ENCODE measurements around the gene ALOX12B.
"Not testable (repeated sequence)": the region's sequence is repeated elsewhere in the genome, so short reads cannot be mapped to it uniquely, and the experiment has no call there.

ALOX12B gene

GRCh38 chr17:8031950-8032349 is 55.6 kb downstream of the ALOX12B start:
- H3K27me3 Mint-ChIP-seq = peaks cover 51 to 67% of the 10 kb centered on the region in 2 donors
- no peaks in the 10 kb centered on the region for H3K36me3 Mint-ChIP-seq (ENCODE audit: insufficient read depth)
- H3K9me3 Mint-ChIP-seq = no peaks in the 10 kb centered on the region
- DNase-seq (no peak), ATAC-seq (replicated peaks) (no peak)
- no peaks in the 10 kb centered on the region for H3K4me1 Mint-ChIP-seq (ENCODE audit: low read depth in 2 of 2)
- no peak overlapping the region for H3K4me3 Mint-ChIP-seq
- H3K27ac Mint-ChIP-seq = no peak overlapping the region

GRCh38 chr17:8031261-8031661 is 56.3 kb downstream of the ALOX12B start:
- no peaks in the 10 kb centered on the region for H3K9me3 Mint-ChIP-seq
- H3K27me3 Mint-ChIP-seq = peaks cover 54 to 74% of the 10 kb centered on the region in 2 donors
- no peaks in the 10 kb centered on the region for H3K4me1 Mint-ChIP-seq (ENCODE audit: low read depth in 2 of 2)
- ATAC-seq (replicated peaks) (no peak), DNase-seq (no peak)
- no peak overlapping the region for H3K27ac Mint-ChIP-seq
- no peaks in the 10 kb centered on the region for H3K36me3 Mint-ChIP-seq (ENCODE audit: insufficient read depth)
- H3K4me3 Mint-ChIP-seq = no peak overlapping the region

GRCh38 chr17:8029121-8029520 is 58.4 kb downstream of the ALOX12B start:
- H3K36me3 Mint-ChIP-seq (ENCODE audit: insufficient read depth) = peaks cover 3% of the 10 kb centered on the region
- H3K9me3 Mint-ChIP-seq = no peaks in the 10 kb centered on the region
- ATAC-seq (replicated peaks) (no peak), DNase-seq (no peak)
- H3K27ac Mint-ChIP-seq = no peak overlapping the region
- H3K4me3 Mint-ChIP-seq = no peak overlapping the region
- H3K27me3 Mint-ChIP-seq = peaks cover 65 to 87% of the 10 kb centered on the region in 2 donors
- no peaks in the 10 kb centered on the region for H3K4me1 Mint-ChIP-seq (ENCODE audit: low read depth in 2 of 2)

- H3K36me3 Mint-ChIP-seq (ENCODE audit: insufficient read depth) = peaks cover 3% of the 10 kb centered on the region
- H3K4me1 Mint-ChIP-seq (ENCODE audit: low read depth in 2 of 2) = no peaks in the 10 kb centered on the region
- ATAC-seq (replicated peaks) (no peak), DNase-seq (no peak)
- H3K27ac Mint-ChIP-seq = no peak overlapping the region
- peaks cover 62 to 77% of the 10 kb centered on the region in 2 donors for H3K27me3 Mint-ChIP-seq
- no peak overlapping the region for H3K4me3 Mint-ChIP-seq
- no peaks in the 10 kb centered on the region for H3K9me3 Mint-ChIP-seq
These were observed 62.2 kb downstream of the ALOX12B start for GRCh38 chr17:8025176-8025911.

- ATAC-seq (replicated peaks); H3K36me3 Mint-ChIP-seq (ENCODE audit: insufficient read depth); H3K4me1 Mint-ChIP-seq (ENCODE audit: low read depth in 2 of 2); H3K4me3 Mint-ChIP-seq; H3K27ac Mint-ChIP-seq; DNase-seq; H3K9me3 Mint-ChIP-seq: not testable (repeated sequence)
- peaks cover 68 to 78% of the 10 kb centered on the region in 2 donors for H3K27me3 Mint-ChIP-seq
These were observed 63.4 kb downstream of the ALOX12B start for GRCh38 chr17:8024161-8024560.

Data from effector memory CD8-positive, alpha-beta T cell (primary cell).